Activated CD8-positive, alpha-beta memory T cell treated with anti-CD3 and anti-CD28 coated beads for 4 hours (primary cell): ENCODE results near the gene RNF180.
"Not testable (repeated sequence)": the region's sequence is repeated elsewhere in the genome, so short reads cannot be mapped to it uniquely, and the experiment has no call there.

Experiments used
- DNase-seq, 2 donors: peaks; one replicate each; pipeline ENCODE4 v3.0.0-alpha.2; 2020; ENCODE audit warnings: low read depth in 2 of 2

RNF180 gene

DNA sequence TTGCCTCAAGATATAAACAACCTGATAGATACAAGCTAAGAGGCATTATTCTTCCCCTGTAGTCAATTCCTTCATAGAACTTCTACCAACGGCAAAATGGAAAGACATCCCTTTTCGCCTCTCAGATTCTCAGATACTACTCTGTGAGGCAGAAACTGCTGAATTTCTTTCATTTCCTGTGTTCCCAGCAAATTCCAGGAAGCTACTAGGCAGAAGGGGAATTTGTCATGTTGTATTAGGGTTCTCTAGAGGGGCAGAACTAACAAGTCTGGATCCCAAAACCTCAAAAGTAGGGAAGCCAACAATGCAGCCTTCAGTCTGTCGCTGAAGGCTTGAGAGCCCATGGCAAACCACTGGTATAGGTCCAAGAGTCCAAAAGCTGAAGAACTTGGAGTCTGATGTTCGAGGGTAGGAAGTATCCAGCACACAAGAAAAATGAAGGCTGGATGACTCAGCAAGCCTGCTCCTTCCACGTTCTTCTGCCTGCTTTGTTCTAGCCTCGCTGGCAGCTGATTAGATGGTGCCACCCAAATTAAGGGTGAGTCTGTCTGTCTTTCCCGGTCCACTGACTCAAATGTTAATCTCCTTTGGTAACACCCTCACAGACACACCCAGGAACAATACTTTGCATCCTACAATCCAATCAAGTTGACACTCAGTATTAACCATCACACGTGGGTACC is 15.2 kb downstream of the RNF180 start:
- DNase-seq: no peak

DNA sequence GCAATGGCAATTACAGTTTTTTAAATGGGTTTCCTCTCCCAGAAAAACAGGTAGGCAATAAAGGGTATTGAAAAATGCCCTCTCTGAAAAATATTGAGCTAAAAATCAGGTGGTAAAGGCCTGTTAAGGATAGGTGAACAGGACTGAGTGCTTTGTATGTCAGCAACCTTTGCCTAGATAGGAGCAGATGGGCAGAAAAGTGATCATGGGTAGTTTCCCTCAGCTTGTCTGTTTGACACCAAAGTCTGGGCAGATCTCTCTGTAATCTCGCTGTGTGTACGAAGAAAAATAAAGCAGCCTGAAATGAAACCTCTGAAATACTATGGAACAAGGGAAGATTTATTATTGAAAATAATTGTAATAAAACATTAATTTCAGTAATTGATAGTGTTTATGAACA is 15.8 kb downstream of the RNF180 start:
- DNase-seq: no peak

GRCh38 chr5:64183956-64184355 is 18.3 kb downstream of the RNF180 start:
- DNase-seq: no peak

DNA sequence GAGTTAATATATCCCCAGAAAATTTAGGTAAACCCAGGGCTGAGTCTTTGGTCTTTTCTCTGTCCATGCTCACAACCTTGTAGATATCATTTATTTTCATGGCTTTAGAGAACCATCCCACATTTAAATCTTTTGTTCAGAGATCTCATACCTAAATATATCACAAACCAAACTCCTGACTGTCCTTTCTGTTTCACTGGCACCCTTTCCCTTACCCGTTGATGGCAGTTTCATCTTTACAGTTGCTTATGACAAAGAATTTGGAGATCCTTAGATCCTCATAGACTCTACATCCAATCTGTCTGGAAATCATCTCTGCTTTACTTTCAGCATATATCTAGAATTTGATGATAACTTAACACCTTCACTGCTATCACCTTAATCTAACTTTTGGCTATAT is 19.2 kb downstream of the RNF180 start:
- no peak for DNase-seq

GRCh38 chr5:64188776-64189175 is 23.1 kb downstream of the RNF180 start:
- no peak for DNase-seq

GRCh38 chr5:64190562-64191306 is 25.1 kb downstream of the RNF180 start:
- DNase-seq: no peak

DNA sequence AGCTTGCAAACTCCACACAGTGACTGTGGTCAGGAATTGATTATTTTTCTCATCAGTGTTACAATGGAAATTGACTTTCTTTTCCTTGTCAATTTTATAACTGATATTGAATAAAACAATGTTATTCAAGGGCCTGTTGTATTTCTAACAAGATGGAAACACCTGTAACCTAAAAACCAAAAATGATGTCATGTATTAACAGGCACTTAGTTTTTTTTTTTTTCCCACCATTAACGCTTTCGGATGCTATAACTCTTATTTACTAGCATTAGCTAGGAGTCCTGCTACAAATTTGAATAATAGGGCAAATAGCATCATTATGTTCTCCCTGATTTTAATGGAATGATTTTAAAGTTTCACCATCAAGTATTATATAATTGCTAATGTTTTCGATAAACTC is 30.3 kb downstream of the RNF180 start:
- DNase-seq: no peak

DNA sequence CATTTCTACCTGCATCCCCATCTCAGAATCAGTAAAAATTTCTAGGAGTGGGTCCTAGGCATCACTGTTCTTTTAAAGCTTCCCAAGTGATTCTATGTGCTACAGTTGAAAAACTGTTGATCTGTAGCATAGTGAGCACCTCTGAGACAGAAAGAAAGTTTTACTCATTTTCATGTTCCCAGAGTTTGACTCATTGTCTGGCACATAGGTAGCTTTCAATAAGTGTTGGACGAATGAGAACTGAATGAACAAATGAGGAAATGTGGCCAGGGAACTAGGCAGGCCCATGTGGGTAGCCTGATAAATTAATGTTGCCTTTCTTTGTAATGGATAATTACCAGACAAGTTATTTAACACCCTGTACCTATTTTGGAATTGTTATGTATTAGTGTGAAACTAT is 33.8 kb downstream of the RNF180 start:
- no peak for DNase-seq

GRCh38 chr5:64201996-64202395 is 36.4 kb downstream of the RNF180 start:
- DNase-seq: no peak

DNA sequence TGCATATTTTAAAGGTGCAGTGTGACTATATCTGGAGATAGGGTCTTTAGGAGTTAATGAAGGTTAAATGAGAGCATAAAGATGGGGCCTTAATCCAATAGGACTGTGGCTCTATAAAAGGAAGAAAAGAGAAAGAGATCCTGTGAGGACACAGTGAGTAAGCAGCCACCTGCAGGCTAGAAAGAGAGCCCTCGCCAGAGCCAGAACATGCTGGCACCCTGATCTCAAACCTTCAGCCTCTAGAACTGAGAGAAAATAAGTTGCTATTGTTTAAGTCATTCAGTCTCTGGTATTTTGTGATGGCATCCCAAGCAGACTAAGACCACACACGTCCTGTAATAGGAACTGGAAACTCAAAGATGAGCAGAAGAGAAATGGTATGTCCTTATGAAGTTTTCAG is 41.0 kb downstream of the RNF180 start:
- DNase-seq: no peak

DNA sequence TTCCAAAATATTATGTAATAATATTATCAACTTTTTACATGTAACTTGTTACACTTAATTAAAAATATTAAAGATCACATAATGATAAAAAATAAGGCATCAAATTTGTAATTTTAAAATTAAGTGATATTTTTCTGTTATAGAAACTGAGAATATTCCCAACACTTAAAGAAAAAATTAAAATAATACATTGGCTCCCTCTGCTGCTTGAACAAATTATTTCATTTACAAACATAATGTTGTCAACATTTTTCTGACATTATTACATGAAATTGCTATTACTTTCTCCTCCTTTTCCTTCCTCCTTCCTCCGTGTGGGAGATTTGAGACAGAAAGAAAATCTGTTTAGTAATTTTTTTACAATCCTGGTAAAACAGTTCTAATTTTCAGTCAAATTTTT is 42.3 kb downstream of the RNF180 start:
- no peak for DNase-seq

DNA sequence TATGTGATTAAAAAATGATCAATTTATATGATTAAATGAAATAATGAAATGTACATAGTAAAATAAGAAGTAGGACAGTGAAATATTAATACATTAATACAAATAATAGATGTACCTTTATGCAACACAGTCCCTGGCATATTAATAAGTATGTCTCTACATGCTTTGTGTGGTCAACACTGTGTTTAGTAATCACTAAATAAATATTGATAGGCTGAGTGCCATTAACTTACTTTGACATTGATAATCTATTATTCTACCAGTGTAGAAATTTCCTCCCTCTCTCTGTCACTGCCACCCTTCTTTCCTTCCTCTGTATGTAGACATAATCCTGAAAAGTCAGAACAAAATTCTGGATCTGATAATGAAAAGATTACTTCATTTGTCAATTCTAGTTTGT is 43.7 kb downstream of the RNF180 start:
- DNase-seq: no peak

DNA sequence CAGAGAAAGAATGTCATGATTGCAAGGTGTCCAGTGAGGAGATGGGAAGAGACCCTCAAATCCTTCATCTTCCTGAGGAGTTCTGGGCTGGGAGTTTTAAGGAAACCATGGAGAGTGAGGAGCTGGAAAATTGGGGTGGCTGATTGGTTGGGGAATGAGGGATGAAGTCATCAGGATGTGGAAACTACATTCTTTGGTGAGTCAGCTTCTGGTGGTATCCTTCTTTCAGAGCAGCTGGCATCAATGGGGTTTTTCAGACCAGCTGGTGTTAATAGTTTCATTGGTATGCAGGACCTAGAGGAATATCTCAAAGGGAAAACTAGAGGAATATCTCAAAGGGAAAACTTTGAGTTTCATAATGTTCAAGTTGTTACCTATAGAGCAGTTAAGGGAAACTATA is 45.2 kb downstream of the RNF180 start:
- DNase-seq: no peak

DNA sequence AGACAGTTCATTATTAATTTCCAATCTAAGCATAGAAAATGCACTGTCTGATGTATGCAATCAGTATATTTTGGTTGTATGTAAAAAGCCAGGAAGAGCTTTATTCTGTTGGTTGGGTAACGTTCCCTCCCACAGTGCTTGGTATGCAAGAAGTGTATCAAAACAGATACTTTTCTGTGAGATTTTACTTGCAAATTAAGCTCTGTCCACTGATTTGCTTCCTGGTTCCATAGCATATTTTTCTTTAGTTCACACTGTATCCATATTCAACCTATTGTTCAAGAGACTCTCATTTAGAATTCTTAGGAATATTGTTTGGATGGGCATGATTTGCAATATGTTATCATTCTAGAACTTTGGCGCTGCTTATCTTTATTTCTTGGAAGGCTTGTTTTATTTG is 47.4 kb downstream of the RNF180 start:
- no peak for DNase-seq

DNA sequence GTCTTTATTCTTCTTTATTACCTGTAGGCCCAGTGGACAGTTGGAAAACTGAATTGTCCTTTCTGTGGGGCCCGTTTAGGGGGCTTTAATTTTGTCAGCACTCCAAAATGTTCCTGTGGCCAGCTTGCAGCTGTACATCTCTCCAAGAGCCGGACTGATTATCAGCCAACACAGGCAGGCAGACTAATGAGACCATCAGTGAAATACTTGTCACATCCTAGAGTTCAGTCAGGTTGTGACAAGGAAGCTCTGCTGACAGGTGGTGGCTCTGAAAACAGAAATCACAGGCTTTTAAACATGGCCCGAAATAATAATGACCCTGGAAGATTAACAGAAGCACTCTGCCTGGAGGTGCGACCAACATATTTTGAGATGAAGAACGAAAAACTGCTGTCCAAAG is 47.9 kb downstream of the RNF180 start:
- no peak for DNase-seq

DNA sequence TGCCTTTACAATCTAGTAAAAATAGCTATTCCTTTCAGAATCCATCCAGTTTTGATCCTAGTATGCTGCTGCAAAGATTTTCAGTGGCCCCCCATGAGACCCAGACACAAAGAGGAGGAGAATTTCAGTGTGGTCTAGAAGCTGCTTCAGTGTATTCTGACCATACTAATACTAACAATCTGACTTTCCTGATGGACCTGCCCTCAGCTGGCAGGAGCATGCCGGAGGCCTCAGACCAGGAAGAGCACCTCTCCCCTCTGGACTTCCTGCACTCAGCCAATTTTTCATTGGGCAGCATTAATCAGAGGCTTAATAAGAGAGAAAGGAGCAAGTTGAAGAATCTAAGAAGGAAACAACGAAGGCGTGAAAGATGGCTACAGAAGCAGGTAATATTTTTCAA is 48.5 kb downstream of the RNF180 start:
- DNase-seq: no peak

GRCh38 chr5:64221911-64222310 is 56.3 kb downstream of the RNF180 start:
- DNase-seq: no peak

GRCh38 chr5:64225286-64225981 is 59.8 kb downstream of the RNF180 start:
- DNase-seq: not testable (repeated sequence)

DNA sequence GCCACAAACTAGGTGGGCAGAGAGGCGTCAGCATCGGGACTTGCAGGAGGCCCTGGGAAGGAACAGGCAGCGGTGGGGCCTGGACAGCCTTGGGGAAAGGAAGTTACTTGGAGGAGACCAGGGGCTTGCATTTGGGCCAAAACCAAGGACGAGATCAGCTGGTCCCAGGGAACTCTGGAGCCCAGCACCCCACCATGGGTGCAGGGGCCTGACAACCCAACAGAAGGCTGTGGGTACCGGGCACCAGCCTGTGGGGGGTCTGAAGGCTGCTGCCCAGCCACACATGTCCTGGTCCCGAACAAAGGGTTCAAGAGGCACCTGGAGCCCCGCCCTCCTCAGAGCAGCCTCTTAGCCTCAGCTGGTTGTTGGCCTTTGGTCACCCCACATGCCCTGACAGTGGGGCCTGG is 61.5 kb downstream of the RNF180 start:
- not testable (repeated sequence) for DNase-seq

DNA sequence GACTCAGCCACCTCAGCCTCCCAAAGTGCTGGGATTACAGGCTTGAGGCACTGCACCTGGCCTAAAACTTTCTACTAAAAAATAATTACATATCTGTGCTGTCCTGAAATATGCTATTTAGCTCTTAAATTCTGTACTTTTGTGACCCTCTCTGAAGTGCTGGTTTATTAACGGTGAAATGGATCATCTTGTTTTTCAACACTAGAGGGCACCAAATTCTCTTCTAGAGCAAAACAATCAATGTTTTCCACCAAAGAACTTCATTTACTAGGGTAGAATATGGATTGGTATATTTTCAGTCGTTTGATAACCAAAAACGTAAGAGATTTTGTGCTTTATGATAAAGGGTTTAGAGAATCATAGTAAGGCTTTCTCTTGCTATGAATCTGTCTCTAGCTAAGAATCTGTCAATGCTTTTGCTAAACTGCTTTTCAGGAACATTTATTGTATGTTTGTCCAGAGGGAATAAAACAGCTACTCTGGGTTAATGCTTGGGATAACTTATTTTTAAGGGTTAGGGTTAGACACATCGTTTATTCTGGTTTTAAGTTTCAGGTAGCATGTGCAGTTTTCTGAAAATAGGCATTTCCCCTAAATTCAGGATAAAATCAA is 63.6 kb downstream of the RNF180 start:
- DNase-seq: no peak

GRCh38 chr5:64260756-64261155 is 95.1 kb downstream of the RNF180 start:
- no peak for DNase-seq

DNA sequence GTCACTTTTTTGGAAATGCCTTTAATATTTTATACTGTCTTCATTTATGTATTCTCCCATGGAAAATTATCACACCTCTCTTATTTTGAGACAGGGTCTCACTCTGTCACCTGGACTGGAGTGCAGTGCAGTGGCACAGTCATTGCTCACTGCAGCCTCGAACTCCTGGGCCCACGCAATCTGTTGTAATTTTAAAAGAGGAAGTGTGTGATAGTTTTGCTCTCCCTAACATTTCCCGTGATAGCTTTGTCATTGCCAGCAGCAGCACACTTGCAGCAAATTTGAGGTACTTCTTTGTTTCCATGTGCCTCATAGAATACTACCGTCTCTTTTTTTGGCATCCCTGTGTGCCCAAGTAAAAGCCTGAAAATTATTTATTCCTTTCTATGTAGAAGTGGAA is 103.5 kb downstream of the RNF180 start:
- DNase-seq: no peak

- no peak for DNase-seq
Observed at GRCh38 chr5:64273276-64273675, 107.6 kb downstream of the RNF180 start.
